ENCODE measurements around the gene CHRDL2. TPM values are rescaled to one million over a fixed set of nuclear protein-coding genes. Genes with fewer than 3 reads are reported as not detected.
A peak's percentile ranks its signal among the peaks of the same experiment; 100 is the strongest.

Gene CHRDL2
- total and polyA plus RNA-seq, 2 experiments from 2014 or later = not detected

- Histone ChIP-seq H3K36me3 (ENCODE audit: low read depth) (no peaks in the 10 kb centered on the region), H3K79me2 (ENCODE audit: insufficient read depth) (no peaks in the 10 kb centered on the region), H3K9me2 (ENCODE audit: insufficient read depth) (no peaks in the 10 kb centered on the region), H3K9ac (peak overlapping the region; percentile 77), H3K9me3 (ENCODE audit: low read depth) (no peaks in the 10 kb centered on the region), H4K20me1 (ENCODE audit: insufficient read depth) (no peaks in the 10 kb centered on the region), H3K27ac (no peak overlapping the region), H3K4me1 (ENCODE audit: insufficient read depth) (peaks cover 25% of the 10 kb centered on the region), H3K27me3 (replicated peaks; ENCODE audit: insufficient read depth) (no peaks in the 10 kb centered on the region), H3F3A (ENCODE audit: insufficient read depth) (peaks cover 29% of the 10 kb centered on the region), H3K4me3 (peak overlapping the region; percentile 67), H2AFZ (peak overlapping the region; percentile 79), H3K4me2 (ENCODE audit: unreplicated experiment) (peak overlapping the region; percentile 74)
- WGBS, 2 experiments (ENCODE audit: low coverage in 1 of 2, low lambda C conversion rate in 2 of 2, missing lambda C conversion rate in 2 of 2) = 73 to 77% methylated on average over 14 of the region's 14 CpGs
- TF ChIP-seq EZH2phosphoT487 (IDR thresholded peaks at IDR 0.05; ENCODE audit: insufficient read depth, low read depth) (no peak), EZH2 (IDR thresholded peaks at IDR 0.05; ENCODE audit: insufficient read depth, poor library complexity, severe bottlenecking) (no peak)
- in situ Hi-C loops (cut with MboI) = no loop called here
- DNase-seq = no peak
Observed at GRCh38 chr11:74682731-74683278, 48.4 kb downstream of the CHRDL2 start.

DNA sequence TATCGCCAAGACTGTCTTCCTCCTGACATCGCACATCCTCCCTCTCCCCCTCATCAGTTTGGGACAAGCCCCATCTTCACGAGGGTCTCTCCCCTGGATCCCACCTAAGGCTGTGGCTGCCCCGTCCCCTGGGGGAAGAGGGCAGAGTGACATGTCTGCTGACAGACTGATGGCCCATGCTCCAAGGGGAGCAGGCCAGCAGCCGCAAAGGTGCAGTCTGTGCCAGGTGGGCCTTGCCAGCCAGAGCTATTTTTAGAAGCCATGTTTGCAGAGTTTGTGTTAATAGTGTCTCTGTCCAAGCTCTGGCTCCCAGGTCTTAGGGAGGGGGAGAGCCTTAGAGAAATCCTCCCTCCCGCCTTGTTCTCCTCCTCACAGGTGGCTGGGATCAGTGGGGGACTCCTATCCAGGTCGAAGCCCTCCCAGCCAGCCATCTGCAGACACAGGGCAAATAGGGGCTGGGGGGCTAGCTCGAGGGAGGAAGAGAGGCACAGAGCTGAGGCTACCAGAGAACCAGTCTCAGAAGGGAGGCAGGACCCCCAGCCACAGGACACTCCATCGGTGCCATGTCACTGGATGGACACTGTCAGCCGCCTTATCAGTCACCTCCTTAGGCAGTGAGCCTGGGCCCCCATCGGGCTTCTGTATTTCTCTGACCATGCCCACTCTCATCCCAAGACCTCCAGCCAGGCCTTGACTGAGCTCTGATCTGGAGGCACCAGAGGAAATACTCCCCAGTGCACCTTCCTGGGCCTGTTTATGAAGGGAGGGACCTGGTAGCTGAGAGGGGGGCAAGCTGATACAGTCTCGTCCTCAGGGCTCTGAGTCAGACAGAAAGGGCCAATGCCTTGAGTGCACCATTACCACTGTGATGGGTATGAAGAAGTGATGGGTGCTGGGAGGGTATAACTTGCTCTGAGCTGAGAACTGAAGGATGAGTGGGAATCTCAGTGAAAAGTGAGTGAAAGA, 49.3 kb downstream of the CHRDL2 start:
- no peaks in the 10 kb centered on the region for H3K79me2 ChIP-seq (ENCODE audit: insufficient read depth)
- no peaks in the 10 kb centered on the region for H3K9me2 ChIP-seq (ENCODE audit: insufficient read depth)
- H4K20me1 ChIP-seq (ENCODE audit: insufficient read depth) = no peaks in the 10 kb centered on the region
- H3K4me1 ChIP-seq (ENCODE audit: insufficient read depth) = peaks cover 16% of the 10 kb centered on the region
- H3K4me2 ChIP-seq (ENCODE audit: unreplicated experiment) = no peak overlapping the region
- no peak overlapping the region for H3K27ac ChIP-seq
- TF ChIP-seq EZH2 (IDR thresholded peaks at IDR 0.05; ENCODE audit: insufficient read depth, poor library complexity, severe bottlenecking) (no peak), EZH2phosphoT487 (IDR thresholded peaks at IDR 0.05; ENCODE audit: insufficient read depth, low read depth) (no peak)
- H2AFZ ChIP-seq = no peak overlapping the region
- no peaks in the 10 kb centered on the region for H3K27me3 ChIP-seq (replicated peaks; ENCODE audit: insufficient read depth)
- WGBS, 2 experiments (ENCODE audit: low coverage in 1 of 2, low lambda C conversion rate in 2 of 2, missing lambda C conversion rate in 2 of 2) = 72 to 75% methylated on average over 12 of the region's 12 CpGs
- H3K9ac ChIP-seq = no peak overlapping the region
- DNase-seq = peak; percentile 41
- H3K4me3 ChIP-seq = no peak overlapping the region
- peaks cover 20% of the 10 kb centered on the region for H3F3A ChIP-seq (ENCODE audit: insufficient read depth)
- no peaks in the 10 kb centered on the region for H3K9me3 ChIP-seq (ENCODE audit: low read depth)
- H3K36me3 ChIP-seq (ENCODE audit: low read depth) = no peaks in the 10 kb centered on the region
- in situ Hi-C loops (cut with MboI) = no loop called here

DNA sequence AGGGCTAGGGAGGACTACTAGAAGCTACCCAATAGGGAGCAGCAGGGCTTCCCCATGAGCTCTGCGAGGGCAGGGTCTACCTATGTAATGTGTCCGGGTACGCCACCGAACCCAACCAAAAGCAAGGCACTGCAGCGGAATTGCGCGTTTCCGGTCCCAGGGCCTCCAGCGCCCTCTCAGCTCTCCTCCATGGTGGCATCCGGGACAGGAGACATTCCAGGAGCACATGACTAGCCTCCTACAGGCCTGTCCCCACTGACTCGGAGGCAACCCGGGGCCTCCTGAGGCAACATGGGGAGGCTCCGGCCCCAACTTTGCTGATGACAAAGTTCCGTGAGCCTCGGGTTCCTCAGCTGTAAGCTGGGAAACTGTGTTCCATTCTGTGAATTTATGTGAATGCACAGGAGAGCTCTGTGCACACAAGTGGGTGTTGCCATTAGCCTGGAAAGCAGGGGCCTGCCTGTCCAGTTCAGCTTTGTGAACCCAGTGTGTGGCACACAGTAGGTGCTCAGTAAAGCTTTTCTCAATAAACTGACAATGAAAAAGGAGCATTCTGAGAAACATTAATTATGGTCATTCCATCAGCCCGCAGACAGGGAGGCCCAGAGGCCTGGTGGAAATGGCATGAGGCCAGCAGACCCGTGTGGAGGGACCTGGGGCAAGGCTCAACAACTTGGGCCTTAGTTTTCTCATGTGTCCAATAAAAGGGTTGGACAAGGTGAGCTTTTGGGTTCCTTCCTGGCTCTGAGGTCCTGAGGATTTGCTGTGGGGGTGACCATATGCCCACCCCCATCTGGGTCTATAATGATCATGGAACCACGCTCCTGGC, 50.3 kb downstream of the CHRDL2 start:
- Histone ChIP-seq H4K20me1 (ENCODE audit: insufficient read depth) (no peaks in the 10 kb centered on the region), H3F3A (ENCODE audit: insufficient read depth) (peaks cover 11% of the 10 kb centered on the region), H3K36me3 (ENCODE audit: low read depth) (no peaks in the 10 kb centered on the region), H3K4me2 (ENCODE audit: unreplicated experiment) (no peak overlapping the region), H2AFZ (no peak overlapping the region), H3K4me3 (no peak overlapping the region), H3K9ac (no peak overlapping the region), H3K9me2 (ENCODE audit: insufficient read depth) (no peaks in the 10 kb centered on the region), H3K9me3 (ENCODE audit: low read depth) (no peaks in the 10 kb centered on the region), H3K27ac (no peak overlapping the region), H3K27me3 (replicated peaks; ENCODE audit: insufficient read depth) (no peaks in the 10 kb centered on the region), H3K4me1 (ENCODE audit: insufficient read depth) (peaks cover 8% of the 10 kb centered on the region), H3K79me2 (ENCODE audit: insufficient read depth) (no peaks in the 10 kb centered on the region)
- 95% methylated on average over 18 of the region's 18 CpGs for WGBS, 2 experiments (ENCODE audit: low coverage in 1 of 2, low lambda C conversion rate in 2 of 2, missing lambda C conversion rate in 2 of 2)
- no peak for TF ChIP-seq EZH2 (IDR thresholded peaks at IDR 0.05; ENCODE audit: insufficient read depth, poor library complexity, severe bottlenecking)
- no peak for TF ChIP-seq EZH2phosphoT487 (IDR thresholded peaks at IDR 0.05; ENCODE audit: insufficient read depth, low read depth)
- no peak for DNase-seq
- in situ Hi-C loops (cut with MboI) = no loop called here

DNA sequence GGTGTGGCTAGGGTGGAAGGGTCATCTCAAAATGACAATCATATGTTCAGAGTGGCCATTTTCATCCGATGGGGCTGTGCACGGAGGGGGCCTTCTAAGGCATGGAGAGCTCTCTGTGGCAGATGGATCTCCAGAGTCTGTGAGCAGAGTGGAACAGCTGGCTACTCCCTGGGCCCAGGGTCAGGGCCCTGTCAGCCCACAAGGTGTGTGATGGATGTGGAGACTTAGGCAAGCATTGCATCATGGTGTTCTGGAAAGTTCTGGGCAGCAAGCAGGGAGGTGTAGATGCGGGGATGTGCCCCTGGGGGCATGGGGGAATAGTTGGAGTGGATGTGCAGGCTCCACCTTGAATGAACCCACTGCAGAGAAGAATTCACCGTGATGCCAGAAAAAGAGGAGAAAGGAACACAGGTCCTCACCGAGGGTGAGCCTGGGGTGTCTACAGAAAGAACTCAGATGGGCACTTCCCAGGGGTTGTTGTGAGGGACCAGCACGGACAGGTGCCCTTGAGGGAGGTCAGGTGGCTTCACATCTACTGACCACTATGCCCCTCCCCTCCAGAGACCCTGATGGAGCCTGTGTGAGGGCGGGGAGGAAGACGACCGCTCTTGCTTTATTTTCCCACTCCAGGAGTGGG, 51.1 kb downstream of the CHRDL2 start:
- Histone ChIP-seq H2AFZ (no peak overlapping the region), H3K36me3 (ENCODE audit: low read depth) (no peaks in the 10 kb centered on the region), H3K4me2 (ENCODE audit: unreplicated experiment) (no peak overlapping the region), H3F3A (ENCODE audit: insufficient read depth) (0 out of 2 replicates have a peak, but pooled peaks cover 3% of the 10 kb centered on the region), H3K9ac (no peak overlapping the region), H3K4me3 (no peak overlapping the region), H3K9me2 (ENCODE audit: insufficient read depth) (no peaks in the 10 kb centered on the region), H3K4me1 (ENCODE audit: insufficient read depth) (peaks cover 8% of the 10 kb centered on the region), H3K9me3 (ENCODE audit: low read depth) (no peaks in the 10 kb centered on the region), H4K20me1 (ENCODE audit: insufficient read depth) (no peaks in the 10 kb centered on the region), H3K79me2 (ENCODE audit: insufficient read depth) (no peaks in the 10 kb centered on the region), H3K27ac (no peak overlapping the region), H3K27me3 (replicated peaks; ENCODE audit: insufficient read depth) (no peaks in the 10 kb centered on the region)
- TF ChIP-seq EZH2 (IDR thresholded peaks at IDR 0.05; ENCODE audit: insufficient read depth, poor library complexity, severe bottlenecking) (no peak), EZH2phosphoT487 (IDR thresholded peaks at IDR 0.05; ENCODE audit: insufficient read depth, low read depth) (no peak)
- in situ Hi-C loops (cut with MboI) = no loop called here
- no peak for DNase-seq
- WGBS, 2 experiments (ENCODE audit: low coverage in 1 of 2, low lambda C conversion rate in 2 of 2, missing lambda C conversion rate in 2 of 2) = 88 to 96% methylated on average over 8 to 9 of the region's 9 CpGs

Measured in GM23248 (cell line).